K562 (cell line): ENCODE results near the gene MTIF3.

ENCODE experiments used
- ATF1 ChIP-seq, 2 experiments: fragments of 450-650 bp in 1 of 2; IDR thresholded peaks; 2 replicates each; pipeline ENCODE4 v1.6.1; 2016; ENCODE audit warnings: missing compliant biosample characterization in 1 of 2, missing genetic modification characterization in 1 of 2
- ATF2 ChIP-seq: sonication (generic); formaldehyde crosslinking; IDR thresholded peaks from 2 replicates; pipeline ENCODE4 v1.8.1; 2022; ENCODE audit warnings: missing genetic modification reagents
- CTCF ChIP-seq, 3 experiments: IDR thresholded peaks in 2 of 3; conservative IDR thresholded peaks in 1 of 3; 2 replicates each; pipeline ENCODE4 v1.5.1; 2011 to 2012; ENCODE audit warnings: low read length in 3 of 3, mild to moderate bottlenecking in 3 of 3, control low read depth in 2 of 3, improper control_type of control experiment in 1 of 3, inconsistent platforms in 1 of 3, low read depth in 1 of 3, mixed read lengths in 1 of 3, moderate library complexity in 1 of 3; ENCODE audit not compliant: insufficient read depth in 2 of 3
- KLF6 ChIP-seq: fragments of 250-450 bp; sonication (Bioruptor Pico); IDR thresholded peaks from 2 replicates; pipeline ENCODE4 v1.4.0; 2020; ENCODE audit warnings: mild to moderate bottlenecking, moderate library complexity, borderline replicate concordance
- MAX ChIP-seq: sonication (generic); formaldehyde crosslinking; IDR thresholded peaks from 2 replicates; pipeline ENCODE4 v1.9.0; 2022; ENCODE audit warnings: mild to moderate bottlenecking, missing genetic modification reagents
- PRMT5 ChIP-seq: sonication (generic); formaldehyde crosslinking; IDR thresholded peaks from 2 replicates; pipeline ENCODE4 v1.5.0; 2020; ENCODE audit warnings: missing genetic modification reagents
- RCOR1 ChIP-seq, 2 experiments: IDR thresholded peaks; 2 replicates each; pipeline ENCODE4 v1.6.1; 2012; ENCODE audit warnings: low read depth in 2 of 2, low read length in 2 of 2, borderline replicate concordance in 1 of 2, improper control_type of control experiment in 1 of 2
- SETDB1 ChIP-seq: IDR thresholded peaks from one replicate; pipeline ENCODE4 v1.6.1; 2012; ENCODE audit warnings: low read length, control low read depth, inconsistent platforms
- SP1 ChIP-seq: sonication (generic); formaldehyde crosslinking; IDR thresholded peaks from 2 replicates; pipeline ENCODE4 v1.8.1; 2022; ENCODE audit warnings: mild to moderate bottlenecking, missing genetic modification reagents
- STAG1 ChIP-seq: sonication (generic); formaldehyde crosslinking; IDR thresholded peaks from 2 replicates; pipeline ENCODE4 v1.5.0; 2020; ENCODE audit warnings: missing genetic modification reagents, borderline replicate concordance
- TAF1 ChIP-seq: IDR thresholded peaks from 2 replicates; pipeline ENCODE4 v1.6.1; 2011; ENCODE audit warnings: mild to moderate bottlenecking, low read length, moderate library complexity; ENCODE audit not compliant: insufficient read depth, control insufficient read depth, severe bottlenecking; ENCODE audit errors: extremely low read depth
- THRA ChIP-seq: fragments of 450-650 bp; IDR thresholded peaks from 2 replicates; pipeline ENCODE4 v1.6.1; 2017; ENCODE audit warnings: mild to moderate bottlenecking, moderate library complexity
- ZNF263 ChIP-seq: sonication (generic); formaldehyde crosslinking; IDR thresholded peaks from 2 replicates; pipeline ENCODE4 v1.8.0; 2022; ENCODE audit warnings: mild to moderate bottlenecking, missing genetic modification reagents, borderline replicate concordance
- ZNF75A ChIP-seq: fragments of 450-650 bp; formaldehyde crosslinking; IDR thresholded peaks from 2 replicates; pipeline ENCODE4 v1.4.0; 2020; ENCODE audit warnings: mild to moderate bottlenecking

GRCh38 chr13:27448308-27448707 lies 2.1 kb downstream of the MTIF3 start:
- TF ChIP-seq KLF6 (CRISPR knock-in tag) = no peak
- no peak for TF ChIP-seq SETDB1
- no peak for TF ChIP-seq STAG1 (CRISPR knock-in tag)
- TF ChIP-seq ATF2 = no peak
- TF ChIP-seq CTCF (IDR thresholded peaks at IDR 0.05 in 2 of 3, conservative IDR thresholded peaks at IDR 0.05 in 1 of 3; ENCODE audit: insufficient read depth in 2 of 3, low read depth in 1 of 3, low read length in 3 of 3) = no peak
- no peak for TF ChIP-seq SP1
- TF ChIP-seq ZNF263 = no peak
- TF ChIP-seq RCOR1 (IDR thresholded peaks at IDR 0.05; ENCODE audit: borderline replicate concordance in 1 of 2, low read depth in 2 of 2, low read length in 2 of 2) = no peak
- no peak for TF ChIP-seq ATF1 (CRISPR knock-in tag; IDR thresholded peaks at IDR 0.05)
- TF ChIP-seq ATF1 (tag; IDR thresholded peaks at IDR 0.05) = no peak
- TF ChIP-seq MAX (CRISPR knock-in tag) = no peak
- TF ChIP-seq PRMT5 (CRISPR knock-in tag) = no peak
- TF ChIP-seq TAF1 = no peak
- TF ChIP-seq THRA = no peak
- TF ChIP-seq ZNF75A (CRISPR knock-in tag) = no peak
